DND-41 (cell line): ENCODE measurements around the gene MZT2A.
"Not testable (repeated sequence)": the region's sequence is repeated elsewhere in the genome, so short reads cannot be mapped to it uniquely, and the experiment has no call there.

Source experiments
- ATAC-seq: fragments of 200-7000 bp; cut with Tn5 transposase; 3 replicates; pipeline ENCODE4 v1.9.1; 2021; ENCODE audit warnings: low read depth; ENCODE audit not compliant: insufficient read depth
- DNase-seq: peaks from one replicate; pipeline ENCODE4 v3.0.0-alpha.2; 2020
- H2AFZ ChIP-seq: 2 replicates; pipeline ENCODE4 v1.6.0; 2012; ENCODE audit warnings: low read depth, low read length
- H3K27ac ChIP-seq: 2 replicates; pipeline ENCODE4 v1.5.1; 2012; ENCODE audit warnings: low read length, inconsistent platforms
- H3K27me3 ChIP-seq: fragments of 200-600 bp; sonication (generic); 2 replicates; pipeline ENCODE4 v1.6.0; 2012; ENCODE audit warnings: low read length, mild to moderate bottlenecking, inconsistent platforms; ENCODE audit not compliant: insufficient read depth, poor library complexity
- H3K36me3 ChIP-seq: 2 replicates; pipeline ENCODE4 v1.5.1; 2012; ENCODE audit warnings: low read length, inconsistent platforms; ENCODE audit not compliant: insufficient read depth
- H3K4me1 ChIP-seq: 2 replicates; pipeline ENCODE4 v1.5.1; 2012; ENCODE audit warnings: mild to moderate bottlenecking, low read length; ENCODE audit not compliant: insufficient read depth
- H3K4me2 ChIP-seq: 2 replicates; pipeline ENCODE4 v1.6.0; 2012; ENCODE audit warnings: mild to moderate bottlenecking, moderate library complexity, low read length, inconsistent platforms; ENCODE audit not compliant: insufficient read depth
- H3K4me3 ChIP-seq, 2 experiments: fragments of 200-600 bp in 1 of 2; shearing (Covaris generic) in 1 of 2; 2 replicates each; pipeline ENCODE4 v1.5.1; 2012 to 2016; ENCODE audit warnings: inconsistent platforms in 2 of 2, low read length in 2 of 2, mild to moderate bottlenecking in 2 of 2, low read depth in 1 of 2, moderate library complexity in 1 of 2
- H3K79me2 ChIP-seq: 2 replicates; pipeline ENCODE4 v1.6.0; 2012; ENCODE audit warnings: low read length, inconsistent platforms; ENCODE audit not compliant: insufficient read depth
- H3K9ac ChIP-seq: 2 replicates; pipeline ENCODE4 v1.6.0; 2012; ENCODE audit warnings: low read depth, mild to moderate bottlenecking, inconsistent platforms, low read length, moderate library complexity
- H3K9me3 ChIP-seq: 2 replicates; pipeline ENCODE4 v1.5.1; 2012; ENCODE audit warnings: low read length, moderate library complexity, mild to moderate bottlenecking, inconsistent platforms; ENCODE audit not compliant: insufficient read depth, severe bottlenecking
- H4K20me1 ChIP-seq: 2 replicates; pipeline ENCODE4 v1.6.0; 2012; ENCODE audit warnings: low read length; ENCODE audit not compliant: insufficient read depth
- CTCF ChIP-seq: IDR thresholded peaks from 2 replicates; pipeline ENCODE4 v1.5.1; 2012; ENCODE audit warnings: borderline replicate concordance, low read length, moderate library complexity, mild to moderate bottlenecking; ENCODE audit not compliant: poor library complexity, severe bottlenecking; ENCODE audit errors: extremely low read depth
- EZH2 ChIP-seq: IDR thresholded peaks from 3 replicates; pipeline ENCODE4 v1.6.1; 2012; ENCODE audit warnings: borderline replicate concordance, low read depth, mild to moderate bottlenecking, moderate library complexity, low read length, inconsistent platforms; ENCODE audit not compliant: severe bottlenecking

MZT2A gene

GRCh38 chr2:131492015-131492417, at the start of gene MZT2A:
Gene MZT2A (minus strand): TSS chr2:131492397. CDS start chr2:131492376, 21 bp downstream.
- peak; percentile 6 for ATAC-seq

GRCh38 chr2:131538856-131539255, 46.7 kb upstream of the MZT2A start:
- not testable (repeated sequence) for H3K4me3 ChIP-seq, H3K79me2 ChIP-seq, H3K36me3 ChIP-seq, H2AFZ ChIP-seq, H3K27ac ChIP-seq, H3K9ac ChIP-seq, DNase-seq, H3K9me3 ChIP-seq, ATAC-seq, H3K27me3 ChIP-seq, H3K4me2 ChIP-seq, H4K20me1 ChIP-seq, H3K4me1 ChIP-seq

More at GRCh38 chr2:131492015-131492417, at the start of gene MZT2A:
- Histone ChIP-seq H3K9ac (peak within 1 kb of the TSS; percentile 99), H3K27ac (peak within 1 kb of the TSS; percentile 100), H2AFZ (peak within 1 kb of the TSS; percentile 98), H3K4me3 (peak within 1 kb of the TSS; percentile 73 to 91), H3K4me2 (peak within 1 kb of the TSS; percentile 87), H3K4me1 (peaks cover 53% of the 10 kb centered on the region), H3K79me2 (peaks cover 96% of the 10 kb centered on the region), H4K20me1 (peaks cover 50% of the 10 kb centered on the region), H3K36me3 (peaks cover 39% of the 10 kb centered on the region)
- DNase-seq, H3K27me3 ChIP-seq, H3K9me3 ChIP-seq: not testable (repeated sequence)

- not testable (repeated sequence) for H3K9me3 ChIP-seq, H2AFZ ChIP-seq, H3K9ac ChIP-seq
Measured at GRCh38 chr2:131536841-131537240, 44.6 kb upstream of the MZT2A start.

GRCh38 chr2:131535951-131536826, 44.0 kb upstream of the MZT2A start:
- not testable (repeated sequence) for H3K9ac ChIP-seq, H3K4me3 ChIP-seq, H2AFZ ChIP-seq, DNase-seq, H3K4me2 ChIP-seq, H3K36me3 ChIP-seq, H3K27ac ChIP-seq, H3K4me1 ChIP-seq, H4K20me1 ChIP-seq, H3K9me3 ChIP-seq, H3K27me3 ChIP-seq, H3K79me2 ChIP-seq, ATAC-seq

More at GRCh38 chr2:131536841-131537240, 44.6 kb upstream of the MZT2A start:
- H3K4me3 ChIP-seq, H3K4me1 ChIP-seq, ATAC-seq, H3K27ac ChIP-seq, H3K4me2 ChIP-seq, H4K20me1 ChIP-seq, H3K36me3 ChIP-seq, H3K27me3 ChIP-seq, DNase-seq, H3K79me2 ChIP-seq: not testable (repeated sequence)

- H3K4me2 ChIP-seq, result no peak overlapping the region
- no peak overlapping the region for H2AFZ ChIP-seq
- no peak overlapping the region for H3K27ac ChIP-seq
- no peaks in the 10 kb centered on the region for H3K9me3 ChIP-seq
- no peaks in the 10 kb centered on the region for H3K36me3 ChIP-seq
- ATAC-seq (no peak), DNase-seq (no peak)
- no peak overlapping the region for H3K9ac ChIP-seq
- H3K79me2 ChIP-seq, result no peaks in the 10 kb centered on the region
- no peaks in the 10 kb centered on the region for H4K20me1 ChIP-seq
- H3K4me3 ChIP-seq, result no peak overlapping the region
- TF ChIP-seq EZH2 (no peak), CTCF (no peak)
- H3K4me1 ChIP-seq, result no peaks in the 10 kb centered on the region
- H3K27me3 ChIP-seq, result no peaks in the 10 kb centered on the region
Measured at GRCh38 chr2:131535526-131535925, 43.3 kb upstream of the MZT2A start.

- H3K4me3 ChIP-seq, H3K4me2 ChIP-seq, H3K4me1 ChIP-seq, H3K27ac ChIP-seq, DNase-seq, H3K36me3 ChIP-seq, H3K79me2 ChIP-seq, H3K9ac ChIP-seq, ATAC-seq, H2AFZ ChIP-seq, H3K27me3 ChIP-seq, H3K9me3 ChIP-seq, H4K20me1 ChIP-seq: not testable (repeated sequence)
Measured at GRCh38 chr2:131534965-131535364, 42.8 kb upstream of the MZT2A start.

GRCh38 chr2:131534317-131534672, 42.1 kb upstream of the MZT2A start:
- not testable (repeated sequence) for H3K36me3 ChIP-seq, H3K4me1 ChIP-seq, H4K20me1 ChIP-seq, H3K4me3 ChIP-seq, H3K27me3 ChIP-seq, H3K79me2 ChIP-seq, H3K9ac ChIP-seq, ATAC-seq, H3K4me2 ChIP-seq, DNase-seq, H2AFZ ChIP-seq, H3K27ac ChIP-seq, H3K9me3 ChIP-seq
